HepG2 (cell line): ENCODE measurements around the gene BPHL. TPM values are rescaled to one million over a fixed set of nuclear protein-coding genes. Genes with fewer than 3 reads are reported as not detected.

Experiments used
- FOXM1 ChIP-seq: sonication (generic); formaldehyde crosslinking; IDR thresholded peaks from 2 replicates; pipeline ENCODE4 v1.5.0; 2020; ENCODE audit warnings: missing genetic modification reagents
- HDAC2 ChIP-seq: sonication (generic); formaldehyde crosslinking; IDR thresholded peaks from 2 replicates; pipeline ENCODE4 v1.4.0; 2020; ENCODE audit warnings: missing genetic modification reagents
- JUN ChIP-seq: sonication (generic); formaldehyde crosslinking; IDR thresholded peaks from 2 replicates; pipeline ENCODE4 v1.4.0; 2020; ENCODE audit warnings: mild to moderate bottlenecking, missing genetic modification reagents
- MXI1 ChIP-seq: IDR thresholded peaks from 3 replicates; pipeline ENCODE4 v1.6.1; 2012; ENCODE audit warnings: low read depth, low read length, inconsistent platforms, borderline replicate concordance
- RBAK ChIP-seq: sonication (generic); formaldehyde crosslinking; IDR thresholded peaks from 2 replicates; pipeline ENCODE4 v1.5.1; 2020; ENCODE audit warnings: mild to moderate bottlenecking, missing genetic modification reagents
- RFX3 ChIP-seq: IDR thresholded peaks from 2 replicates; pipeline ENCODE4 v1.6.1; 2016; ENCODE audit warnings: missing biosample characterization, missing genetic modification reagents
- SMYD3 ChIP-seq: sonication (generic); formaldehyde crosslinking; IDR thresholded peaks from 2 replicates; pipeline ENCODE4 v1.8.1; 2023; ENCODE audit warnings: mild to moderate bottlenecking, missing genetic modification reagents
- TP53 ChIP-seq: sonication (generic); formaldehyde crosslinking; conservative IDR thresholded peaks from 2 replicates; pipeline ENCODE4 v1.4.0; 2020; ENCODE audit warnings: missing genetic modification reagents
- ZKSCAN8 ChIP-seq: IDR thresholded peaks from 2 replicates; pipeline ENCODE4 v1.6.1; 2016; ENCODE audit warnings: borderline replicate concordance, missing genetic modification reagents, missing compliant biosample characterization
- ZNF3 ChIP-seq: IDR thresholded peaks from 2 replicates; pipeline ENCODE4 v1.7.0; 2017; ENCODE audit warnings: inconsistent platforms
- ZNF33A ChIP-seq: sonication (generic); formaldehyde crosslinking; IDR thresholded peaks from 2 replicates; pipeline ENCODE4 v1.5.1; 2020; ENCODE audit warnings: missing genetic modification reagents, mild to moderate bottlenecking, moderate library complexity, borderline replicate concordance
- ZNF547 ChIP-seq: sonication (generic); formaldehyde crosslinking; IDR thresholded peaks from 2 replicates; pipeline ENCODE4 v1.5.1; 2020; ENCODE audit warnings: mild to moderate bottlenecking, missing genetic modification reagents
- polyA plus RNA-seq, 8 experiments: library from polyadenylated mRNA; depleted of rRNA in 3 of 8; stranded (reverse) in 7 of 8; unstranded in 1 of 8; fragments of >200 nt; fragmentation: Illumina TruSeq in 4 of 8; extraction: Trizol in 4 of 8; gene quantifications; 2 replicates each; pipeline versions ENCODE4 v1.2.1 to v1.2.3, GENCODE V29; 2011 to 2016; ENCODE audit warnings: low read depth in 4 of 8, missing spikeins in 1 of 8, mixed read lengths in 1 of 8; ENCODE audit not compliant: insufficient read depth in 1 of 8
- total RNA-seq, 5 experiments: library from RNA; depleted of rRNA; stranded (reverse); fragments of >200 nt; fragmentation: Illumina TruSeq; extraction: Trizol; gene quantifications; 2 replicates each; pipeline ENCODE4 v1.2.3, GENCODE V29; 2016; ENCODE audit warnings: low read depth in 1 of 5
- TF ChIP-seq, protein P1 (sequence below): sonication (generic); formaldehyde crosslinking; conservative IDR thresholded peaks from 2 replicates; pipeline ENCODE4 v1.4.0; 2020; ENCODE audit warnings: missing genetic modification reagents
- TF ChIP-seq, protein P2 (sequence below): IDR thresholded peaks from 2 replicates; pipeline ENCODE4 v1.6.1; 2012; ENCODE audit warnings: low read depth, low read length, improper control_type of control experiment
- TF ChIP-seq, protein P3 (sequence below): IDR thresholded peaks from 2 replicates; pipeline ENCODE4 v1.6.1; 2018; ENCODE audit warnings: missing genetic modification reagents
- TF ChIP-seq, protein P4 (sequence below): sonication (generic); formaldehyde crosslinking; IDR thresholded peaks from 2 replicates; pipeline ENCODE4 v1.9.0; 2021; ENCODE audit warnings: missing genetic modification reagents, borderline replicate concordance
- TF ChIP-seq, protein P5 (sequence below): sonication (generic); formaldehyde crosslinking; IDR thresholded peaks from 2 replicates; pipeline ENCODE4 v1.4.0; 2020; ENCODE audit warnings: missing genetic modification reagents
- TF ChIP-seq, protein P6 (sequence below): sonication (generic); formaldehyde crosslinking; IDR thresholded peaks from 2 replicates; pipeline ENCODE4 v1.5.1; 2020; ENCODE audit warnings: missing genetic modification reagents, mild to moderate bottlenecking, borderline replicate concordance

BPHL gene
- total and polyA plus RNA-seq, 2 of the 13 experiments (the other 11 are each of a cell fraction or from before 2014, with no cell fraction given): 37.8 to 39.5 TPM

- TF ChIP-seq, protein P1, sequence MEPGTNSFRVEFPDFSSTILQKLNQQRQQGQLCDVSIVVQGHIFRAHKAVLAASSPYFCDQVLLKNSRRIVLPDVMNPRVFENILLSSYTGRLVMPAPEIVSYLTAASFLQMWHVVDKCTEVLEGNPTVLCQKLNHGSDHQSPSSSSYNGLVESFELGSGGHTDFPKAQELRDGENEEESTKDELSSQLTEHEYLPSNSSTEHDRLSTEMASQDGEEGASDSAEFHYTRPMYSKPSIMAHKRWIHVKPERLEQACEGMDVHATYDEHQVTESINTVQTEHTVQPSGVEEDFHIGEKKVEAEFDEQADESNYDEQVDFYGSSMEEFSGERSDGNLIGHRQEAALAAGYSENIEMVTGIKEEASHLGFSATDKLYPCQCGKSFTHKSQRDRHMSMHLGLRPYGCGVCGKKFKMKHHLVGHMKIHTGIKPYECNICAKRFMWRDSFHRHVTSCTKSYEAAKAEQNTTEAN: no peak; the same call in 1 of the 2 replicates
- TF ChIP-seq TP53 (CRISPR knock-in tag): no peak
- TF ChIP-seq ZNF547 (CRISPR knock-in tag): no peak
- TF ChIP-seq HDAC2 (CRISPR knock-in tag): peak; percentile 68; the same call in 1 of the 2 replicates
- TF ChIP-seq MXI1: no peak; the same call in 2 of the 3 replicates
- TF ChIP-seq ZKSCAN8: no peak
- TF ChIP-seq, protein P2, sequence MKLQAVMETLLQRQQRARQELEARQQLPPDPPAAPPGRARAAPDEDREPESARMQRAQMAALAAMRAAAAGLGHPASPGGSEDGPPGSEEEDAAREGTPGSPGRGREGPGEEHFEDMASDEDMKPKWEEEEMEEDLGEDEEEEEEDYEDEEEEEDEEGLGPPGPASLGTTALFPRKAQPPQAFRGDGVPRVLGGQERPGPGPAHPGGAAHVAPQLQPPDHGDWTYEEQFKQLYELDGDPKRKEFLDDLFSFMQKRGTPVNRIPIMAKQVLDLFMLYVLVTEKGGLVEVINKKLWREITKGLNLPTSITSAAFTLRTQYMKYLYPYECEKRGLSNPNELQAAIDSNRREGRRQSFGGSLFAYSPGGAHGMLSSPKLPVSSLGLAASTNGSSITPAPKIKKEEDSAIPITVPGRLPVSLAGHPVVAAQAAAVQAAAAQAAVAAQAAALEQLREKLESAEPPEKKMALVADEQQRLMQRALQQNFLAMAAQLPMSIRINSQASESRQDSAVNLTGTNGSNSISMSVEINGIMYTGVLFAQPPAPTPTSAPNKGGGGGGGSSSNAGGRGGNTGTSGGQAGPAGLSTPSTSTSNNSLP: peak; percentile 90
- no peak for TF ChIP-seq FOXM1 (CRISPR knock-in tag)
- TF ChIP-seq RFX3 (CRISPR knock-in tag): peak; percentile 14; the same call in 1 of the 2 replicates
- no peak for TF ChIP-seq ZNF33A (CRISPR knock-in tag)
- no peak for TF ChIP-seq JUN (CRISPR knock-in tag)
- TF ChIP-seq, protein P3, sequence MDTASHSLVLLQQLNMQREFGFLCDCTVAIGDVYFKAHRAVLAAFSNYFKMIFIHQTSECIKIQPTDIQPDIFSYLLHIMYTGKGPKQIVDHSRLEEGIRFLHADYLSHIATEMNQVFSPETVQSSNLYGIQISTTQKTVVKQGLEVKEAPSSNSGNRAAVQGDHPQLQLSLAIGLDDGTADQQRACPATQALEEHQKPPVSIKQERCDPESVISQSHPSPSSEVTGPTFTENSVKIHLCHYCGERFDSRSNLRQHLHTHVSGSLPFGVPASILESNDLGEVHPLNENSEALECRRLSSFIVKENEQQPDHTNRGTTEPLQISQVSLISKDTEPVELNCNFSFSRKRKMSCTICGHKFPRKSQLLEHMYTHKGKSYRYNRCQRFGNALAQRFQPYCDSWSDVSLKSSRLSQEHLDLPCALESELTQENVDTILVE: peak; percentile 62; the same call in 1 of the 2 replicates
- TF ChIP-seq, protein P4, sequence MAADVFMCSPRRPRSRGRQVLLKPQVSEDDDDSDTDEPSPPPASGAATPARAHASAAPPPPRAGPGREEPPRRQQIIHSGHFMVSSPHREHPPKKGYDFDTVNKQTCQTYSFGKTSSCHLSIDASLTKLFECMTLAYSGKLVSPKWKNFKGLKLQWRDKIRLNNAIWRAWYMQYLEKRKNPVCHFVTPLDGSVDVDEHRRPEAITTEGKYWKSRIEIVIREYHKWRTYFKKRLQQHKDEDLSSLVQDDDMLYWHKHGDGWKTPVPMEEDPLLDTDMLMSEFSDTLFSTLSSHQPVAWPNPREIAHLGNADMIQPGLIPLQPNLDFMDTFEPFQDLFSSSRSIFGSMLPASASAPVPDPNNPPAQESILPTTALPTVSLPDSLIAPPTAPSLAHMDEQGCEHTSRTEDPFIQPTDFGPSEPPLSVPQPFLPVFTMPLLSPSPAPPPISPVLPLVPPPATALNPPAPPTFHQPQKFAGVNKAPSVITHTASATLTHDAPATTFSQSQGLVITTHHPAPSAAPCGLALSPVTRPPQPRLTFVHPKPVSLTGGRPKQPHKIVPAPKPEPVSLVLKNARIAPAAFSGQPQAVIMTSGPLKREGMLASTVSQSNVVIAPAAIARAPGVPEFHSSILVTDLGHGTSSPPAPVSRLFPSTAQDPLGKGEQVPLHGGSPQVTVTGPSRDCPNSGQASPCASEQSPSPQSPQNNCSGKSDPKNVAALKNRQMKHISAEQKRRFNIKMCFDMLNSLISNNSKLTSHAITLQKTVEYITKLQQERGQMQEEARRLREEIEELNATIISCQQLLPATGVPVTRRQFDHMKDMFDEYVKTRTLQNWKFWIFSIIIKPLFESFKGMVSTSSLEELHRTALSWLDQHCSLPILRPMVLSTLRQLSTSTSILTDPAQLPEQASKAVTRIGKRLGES: no peak
- TF ChIP-seq ZNF3 (CRISPR knock-in tag): no peak
- TF ChIP-seq, protein P5, sequence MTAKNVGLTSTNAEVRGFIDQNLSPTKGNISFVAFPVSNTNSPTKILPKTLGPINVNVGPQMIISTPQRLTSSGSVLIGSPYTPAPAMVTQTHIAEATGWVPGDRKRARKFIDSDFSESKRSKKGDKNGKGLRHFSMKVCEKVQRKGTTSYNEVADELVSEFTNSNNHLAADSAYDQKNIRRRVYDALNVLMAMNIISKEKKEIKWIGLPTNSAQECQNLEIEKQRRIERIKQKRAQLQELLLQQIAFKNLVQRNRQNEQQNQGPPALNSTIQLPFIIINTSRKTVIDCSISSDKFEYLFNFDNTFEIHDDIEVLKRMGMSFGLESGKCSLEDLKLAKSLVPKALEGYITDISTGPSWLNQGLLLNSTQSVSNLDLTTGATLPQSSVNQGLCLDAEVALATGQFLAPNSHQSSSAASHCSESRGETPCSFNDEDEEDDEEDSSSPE (CRISPR knock-in tag): no peak
- TF ChIP-seq RBAK (CRISPR knock-in tag): no peak
- no peak for TF ChIP-seq SMYD3
- TF ChIP-seq, protein P6, sequence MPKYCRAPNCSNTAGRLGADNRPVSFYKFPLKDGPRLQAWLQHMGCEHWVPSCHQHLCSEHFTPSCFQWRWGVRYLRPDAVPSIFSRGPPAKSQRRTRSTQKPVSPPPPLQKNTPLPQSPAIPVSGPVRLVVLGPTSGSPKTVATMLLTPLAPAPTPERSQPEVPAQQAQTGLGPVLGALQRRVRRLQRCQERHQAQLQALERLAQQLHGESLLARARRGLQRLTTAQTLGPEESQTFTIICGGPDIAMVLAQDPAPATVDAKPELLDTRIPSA: no peak
Measured at GRCh38 chr6:3135668-3136291, 17.3 kb downstream of the BPHL start (continued).
